CD4-positive, alpha-beta T cell treated with Interleukin-2 at 100 ng/mL for 4 hours (primary cell): ENCODE data around the gene NDRG4.
A peak's percentile ranks its signal among the peaks of the same experiment; 100 is the strongest.

Experiments used
- DNase-seq: peaks from one replicate; pipeline ENCODE4 v3.0.0-alpha.2; 2020; ENCODE audit warnings: low spot score

NDRG4 gene

DNA sequence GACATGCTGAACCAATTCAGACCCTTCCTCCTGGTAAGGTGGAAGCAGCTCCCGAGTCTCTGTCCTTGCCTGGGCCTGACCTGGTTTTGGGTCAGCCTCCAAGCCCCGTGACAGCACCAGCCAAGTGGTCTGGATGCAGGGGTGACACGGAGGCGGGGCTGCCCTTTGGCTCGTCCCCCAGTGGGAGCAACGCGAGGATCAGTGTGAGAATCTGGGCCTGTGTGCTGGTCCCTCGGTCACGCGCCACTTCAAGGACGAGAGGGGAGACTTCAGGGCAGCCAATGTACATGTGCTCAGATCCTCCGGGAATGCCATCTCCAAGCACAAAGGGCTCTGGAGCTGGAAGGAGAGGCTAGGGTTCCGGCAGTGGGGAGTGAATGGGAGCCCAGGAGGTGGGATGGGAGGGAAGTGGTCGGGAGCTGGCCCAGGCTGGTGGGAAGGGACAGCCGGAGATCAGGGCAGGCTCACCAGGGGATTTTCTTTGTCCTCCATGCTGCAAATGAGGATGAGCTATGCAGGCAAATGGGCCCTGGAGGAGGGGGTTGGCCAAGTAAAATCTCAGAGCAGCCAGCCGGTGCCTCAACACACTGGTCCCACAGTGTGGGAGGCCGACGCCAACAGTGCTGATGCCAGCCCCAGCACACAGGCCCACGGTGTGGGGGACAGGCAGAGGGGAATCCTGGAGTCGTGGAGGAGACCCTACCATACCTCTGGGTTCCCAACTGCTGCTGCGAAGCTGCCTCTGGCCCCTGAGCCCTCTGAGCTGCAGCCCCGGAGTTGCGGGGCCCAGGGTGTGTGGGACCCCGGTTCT is 4.2 kb upstream of the NDRG4 start:
- no peak for DNase-seq

DNA sequence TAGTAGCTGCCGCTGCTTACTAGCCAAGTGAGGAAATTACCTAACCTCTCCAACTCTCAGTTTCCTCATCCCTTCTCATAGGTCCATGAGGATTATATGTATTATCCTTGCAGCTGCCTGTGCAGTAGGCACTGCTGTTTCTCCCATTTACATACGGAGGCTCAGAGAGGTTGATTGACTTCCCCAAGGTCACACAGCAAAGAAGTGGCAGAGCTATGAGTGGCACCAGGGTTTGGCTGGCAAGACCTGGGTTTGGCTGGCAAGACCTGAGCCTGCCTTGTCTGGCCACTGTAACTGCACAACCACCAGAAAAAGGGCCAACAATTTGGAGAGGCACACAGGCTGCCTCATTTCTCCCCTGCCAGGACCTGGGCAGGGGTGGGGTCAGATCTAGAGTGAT is 2.5 kb upstream of the NDRG4 start:
- no peak for DNase-seq

DNA sequence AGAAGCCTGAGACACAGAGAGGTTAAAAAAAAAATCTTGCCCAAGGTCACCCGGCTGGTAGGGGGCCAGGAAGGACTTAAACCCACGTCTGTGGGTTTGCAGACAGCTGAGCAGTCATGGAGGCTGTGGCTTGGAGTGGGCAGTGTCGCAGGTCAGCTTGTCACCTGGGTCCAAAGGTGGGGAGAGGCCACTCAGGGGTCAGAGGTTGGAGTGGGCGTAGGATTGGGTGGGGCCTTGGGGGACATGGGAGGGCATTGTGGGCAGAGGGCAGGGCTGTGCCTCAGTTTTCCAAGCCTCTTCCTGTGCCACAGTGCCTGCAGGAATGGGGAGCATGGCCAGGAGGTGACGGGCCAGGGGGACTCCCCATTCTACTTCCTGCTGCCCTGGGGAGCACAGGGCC is 2.0 kb upstream of the NDRG4 start:
- no peak for DNase-seq

DNA sequence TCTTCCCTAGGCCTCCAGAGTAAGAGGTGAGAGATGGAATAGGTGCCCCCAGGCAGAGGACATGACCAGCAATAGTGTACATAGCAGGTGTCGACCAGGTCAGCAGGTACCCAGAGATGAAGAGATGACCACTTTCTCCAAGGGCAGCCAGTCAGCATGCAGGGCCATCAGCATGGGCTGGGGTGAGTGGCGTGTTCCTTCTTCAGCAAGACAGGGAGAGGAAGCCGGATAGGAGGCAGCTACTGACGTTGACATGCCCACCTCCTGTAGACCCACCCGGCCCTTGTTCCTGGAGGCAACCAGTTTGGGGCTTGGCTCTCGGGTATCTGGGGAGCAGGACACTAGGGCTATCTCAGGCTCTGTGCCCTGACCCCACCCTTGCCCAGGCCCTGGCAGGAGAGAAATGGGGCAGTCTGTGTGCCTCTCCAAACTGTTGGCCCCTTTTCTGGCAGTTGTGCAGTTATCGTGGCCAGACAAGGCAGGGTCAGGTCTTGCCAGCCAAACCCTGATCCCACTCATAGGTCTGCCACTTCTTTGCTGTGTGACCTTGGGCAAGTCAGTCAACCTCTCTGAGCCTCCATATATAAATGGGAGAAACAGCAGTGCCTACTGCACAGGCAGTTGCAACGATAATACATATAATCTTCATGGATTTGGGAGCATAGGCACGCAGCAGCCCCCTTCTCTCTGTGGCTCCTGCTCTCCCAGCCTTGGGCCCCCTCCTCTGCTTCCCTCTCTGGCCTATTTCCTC is 1.4 kb upstream of the NDRG4 start:
- DNase-seq = no peak

DNA sequence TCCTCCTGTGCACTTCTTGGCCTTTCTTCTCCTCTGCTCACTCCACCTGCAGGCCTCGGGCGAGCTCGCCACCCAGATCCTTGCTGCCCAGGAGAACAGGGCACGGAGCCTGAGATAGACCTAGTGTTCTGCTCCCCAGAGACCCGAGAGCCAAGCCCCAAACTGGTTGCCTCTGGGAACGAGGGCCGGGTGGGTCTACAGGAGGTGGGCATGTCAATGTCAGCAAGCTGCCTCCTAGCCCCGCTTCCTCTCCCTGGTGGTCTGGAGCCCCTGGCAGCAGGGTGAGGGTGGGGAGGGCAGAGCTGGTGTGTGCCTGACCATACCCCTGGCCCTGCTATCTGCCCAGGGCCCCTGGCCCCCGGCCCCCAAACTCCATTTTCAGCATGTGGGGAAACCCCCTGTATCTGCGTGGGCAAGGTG is 841 bp upstream of the NDRG4 start:
- no peak for DNase-seq

DNA sequence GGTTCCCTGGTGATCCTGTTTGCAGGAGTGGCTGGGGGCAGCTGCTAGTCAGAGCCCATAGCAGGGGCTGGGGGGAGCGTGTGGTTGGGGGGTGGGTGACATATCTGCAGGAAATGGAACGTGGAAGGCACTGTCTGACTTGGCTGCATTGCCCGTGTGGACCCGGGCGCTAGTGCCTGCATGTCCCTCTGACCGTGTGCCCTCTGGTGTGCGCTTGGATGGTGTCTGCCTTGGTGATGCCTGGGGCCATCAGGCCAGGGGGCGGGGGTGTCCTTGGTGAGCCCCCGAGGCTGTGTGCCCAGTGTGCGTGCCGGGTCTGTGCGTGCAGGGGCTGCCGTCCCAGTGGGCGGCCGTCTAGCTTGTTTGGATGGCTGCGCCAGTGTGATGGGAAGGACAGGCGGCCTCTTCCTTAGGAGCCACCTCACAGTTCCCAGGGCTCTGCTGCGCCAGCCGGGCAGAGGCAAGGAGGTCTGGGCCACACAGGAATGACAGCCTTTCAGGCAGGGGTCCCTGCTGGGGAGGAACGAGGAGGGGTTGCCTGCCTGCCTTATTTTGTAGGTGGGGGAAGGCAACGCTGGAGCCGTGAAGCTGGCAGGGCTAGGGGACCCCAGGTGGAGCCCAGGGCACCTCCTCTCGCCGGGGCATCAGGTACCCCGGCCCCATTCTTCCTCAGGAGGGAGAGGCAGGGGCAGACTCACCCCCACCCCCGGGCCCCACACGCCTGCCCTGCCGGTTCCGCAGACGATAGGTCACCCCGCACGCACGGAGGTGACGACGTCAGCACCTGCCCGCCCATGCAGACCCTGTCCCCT is 693 bp downstream of the NDRG4 start:
- DNase-seq = no peak

DNA sequence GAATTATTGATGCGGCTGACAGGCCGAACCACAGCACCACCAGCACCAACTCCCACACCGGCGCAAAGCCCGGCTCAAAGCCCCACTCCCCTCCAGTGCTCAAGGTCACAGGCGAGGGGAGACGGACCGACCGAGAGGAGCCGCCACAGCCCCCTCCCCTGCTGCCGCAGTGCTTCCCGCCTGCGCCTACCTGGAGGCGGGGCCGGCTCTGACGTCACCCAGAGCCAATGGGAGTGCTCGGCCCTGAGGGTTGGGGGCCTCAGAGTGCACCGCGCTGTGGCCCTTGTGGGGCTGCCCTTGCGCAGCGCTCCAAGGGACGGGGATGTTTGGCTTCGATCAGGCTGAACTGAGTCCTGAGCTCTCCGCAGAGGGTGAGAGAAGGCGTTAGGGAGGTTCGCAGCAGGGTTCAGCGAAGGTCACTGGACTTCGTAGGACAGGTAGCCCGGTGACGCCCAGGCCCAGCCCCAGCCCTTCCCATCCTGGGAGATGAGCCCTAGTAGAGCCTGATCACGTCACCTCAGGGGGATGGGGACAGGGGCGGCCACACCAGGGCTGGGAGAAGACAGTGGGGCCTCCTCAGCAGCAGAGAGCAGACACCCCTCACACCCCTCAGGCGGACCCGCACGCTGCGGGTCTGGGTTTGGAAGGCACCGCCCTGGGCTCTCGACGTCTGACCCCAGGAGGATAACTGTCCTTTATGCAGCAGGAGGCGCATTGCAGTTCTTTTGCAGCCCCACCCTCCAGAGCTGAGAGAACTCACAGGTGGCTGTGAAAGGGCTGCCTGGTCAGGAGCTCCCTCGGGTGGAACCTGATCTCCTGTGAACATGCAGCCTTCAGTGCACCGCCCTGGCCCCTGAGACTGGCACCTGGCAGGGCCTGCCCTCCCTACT is 1.5 kb downstream of the NDRG4 start:
- DNase-seq = peak; percentile 13

DNA sequence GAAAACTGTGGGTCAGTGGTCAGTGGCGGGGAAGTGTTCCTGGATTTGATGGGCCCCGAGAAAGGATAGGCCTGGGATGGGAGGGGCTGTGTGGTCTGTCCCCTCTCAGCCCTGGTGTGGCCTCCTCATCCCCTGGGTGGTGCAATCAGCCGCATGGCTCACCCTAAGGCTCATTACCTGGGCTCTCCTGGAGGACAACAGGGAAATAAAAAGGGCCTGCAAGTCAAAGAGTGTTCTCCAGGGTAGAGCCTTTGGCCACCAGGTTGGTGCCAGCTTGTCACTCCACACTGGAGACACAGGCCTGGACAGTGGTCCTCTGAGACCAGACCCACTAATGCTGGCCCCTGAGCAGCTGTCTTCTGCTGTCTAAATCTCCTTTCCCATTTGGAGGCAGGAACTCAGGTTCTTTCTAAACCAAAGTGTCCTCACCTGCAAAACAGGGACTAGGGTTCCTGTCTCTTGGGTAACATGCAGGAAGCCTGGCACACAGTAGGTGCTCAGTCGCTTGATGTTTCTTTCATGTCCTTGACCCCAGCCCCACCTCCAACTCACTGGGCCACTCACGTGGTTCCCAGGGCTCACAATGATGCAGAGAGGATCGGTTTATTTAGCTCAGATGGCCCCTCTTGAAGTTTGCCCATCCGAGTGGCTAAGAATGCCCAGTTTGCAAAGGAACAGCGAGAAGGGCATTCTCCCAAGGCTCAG is 2.4 kb downstream of the NDRG4 start:
- no peak for DNase-seq

DNA sequence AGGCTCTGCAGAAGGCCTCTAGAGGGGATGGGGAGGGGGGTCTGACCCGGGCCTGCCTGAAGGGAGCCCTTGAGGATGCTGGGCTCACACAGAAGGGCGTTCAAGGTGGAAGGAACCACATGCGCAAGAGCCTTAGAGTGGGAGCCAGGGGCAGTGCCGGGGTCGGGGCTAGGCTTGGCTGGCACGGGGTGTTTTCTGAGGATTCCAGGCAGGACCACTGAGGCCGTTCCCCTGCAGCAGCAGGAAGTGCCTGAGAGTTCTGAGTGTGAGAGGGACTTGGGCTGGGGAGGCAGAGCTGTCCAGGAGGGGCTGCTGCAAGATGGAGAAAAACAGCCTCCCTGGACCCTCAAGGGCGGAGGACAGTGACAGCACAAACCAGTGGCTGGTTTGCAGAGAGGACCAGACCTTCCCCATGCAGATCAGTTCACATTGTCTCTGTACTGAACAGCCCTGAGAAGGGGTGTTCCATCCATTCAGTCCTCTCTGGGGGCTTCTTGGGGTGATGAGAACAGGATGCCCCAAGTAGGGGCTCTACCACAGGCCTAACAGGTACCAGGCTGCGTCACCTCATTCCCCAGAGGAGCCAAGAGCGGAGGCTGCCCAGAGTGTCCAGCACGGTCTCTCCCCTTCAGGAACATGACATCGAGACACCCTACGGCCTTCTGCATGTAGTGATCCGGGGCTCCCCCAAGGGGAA is 3.4 kb downstream of the NDRG4 start:
- no peak for DNase-seq

DNA sequence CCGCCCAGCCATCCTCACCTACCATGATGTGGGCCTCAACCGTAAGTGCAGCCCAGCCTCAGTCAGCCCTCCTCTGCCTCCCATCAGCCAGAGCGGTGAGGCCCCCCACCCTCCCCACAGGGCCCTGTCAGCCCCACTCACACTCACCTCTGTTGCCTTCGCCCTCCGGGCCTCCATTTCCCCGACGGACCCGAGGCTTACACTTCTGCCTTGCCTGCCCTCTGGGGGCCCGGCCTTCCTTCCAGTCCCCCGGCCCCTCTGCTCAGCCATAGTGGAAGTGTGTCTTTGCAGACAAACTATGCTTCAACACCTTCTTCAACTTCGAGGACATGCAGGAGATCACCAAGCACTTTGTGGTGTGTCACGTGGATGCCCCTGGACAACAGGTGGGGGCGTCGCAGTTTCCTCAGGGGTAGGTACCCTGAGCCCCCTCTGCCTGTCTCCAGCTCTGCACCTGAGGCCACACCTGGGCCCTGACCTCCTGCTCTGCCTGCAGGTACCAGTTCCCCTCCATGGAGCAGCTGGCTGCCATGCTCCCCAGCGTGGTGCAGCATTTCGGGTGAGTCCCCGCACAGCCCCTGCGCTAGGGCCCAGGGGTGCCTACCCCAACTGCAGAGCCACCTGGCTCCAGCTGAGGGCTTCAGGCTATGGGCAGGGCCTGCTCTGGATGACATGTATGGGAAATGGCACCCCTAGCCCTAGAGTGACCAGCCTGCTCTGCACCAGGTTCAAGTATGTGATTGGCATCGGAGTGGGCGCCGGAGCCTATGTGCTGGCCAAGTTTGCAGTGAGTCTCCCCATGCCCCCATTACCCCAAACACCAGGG is 4.1 kb downstream of the NDRG4 start:
- no peak for DNase-seq

DNA sequence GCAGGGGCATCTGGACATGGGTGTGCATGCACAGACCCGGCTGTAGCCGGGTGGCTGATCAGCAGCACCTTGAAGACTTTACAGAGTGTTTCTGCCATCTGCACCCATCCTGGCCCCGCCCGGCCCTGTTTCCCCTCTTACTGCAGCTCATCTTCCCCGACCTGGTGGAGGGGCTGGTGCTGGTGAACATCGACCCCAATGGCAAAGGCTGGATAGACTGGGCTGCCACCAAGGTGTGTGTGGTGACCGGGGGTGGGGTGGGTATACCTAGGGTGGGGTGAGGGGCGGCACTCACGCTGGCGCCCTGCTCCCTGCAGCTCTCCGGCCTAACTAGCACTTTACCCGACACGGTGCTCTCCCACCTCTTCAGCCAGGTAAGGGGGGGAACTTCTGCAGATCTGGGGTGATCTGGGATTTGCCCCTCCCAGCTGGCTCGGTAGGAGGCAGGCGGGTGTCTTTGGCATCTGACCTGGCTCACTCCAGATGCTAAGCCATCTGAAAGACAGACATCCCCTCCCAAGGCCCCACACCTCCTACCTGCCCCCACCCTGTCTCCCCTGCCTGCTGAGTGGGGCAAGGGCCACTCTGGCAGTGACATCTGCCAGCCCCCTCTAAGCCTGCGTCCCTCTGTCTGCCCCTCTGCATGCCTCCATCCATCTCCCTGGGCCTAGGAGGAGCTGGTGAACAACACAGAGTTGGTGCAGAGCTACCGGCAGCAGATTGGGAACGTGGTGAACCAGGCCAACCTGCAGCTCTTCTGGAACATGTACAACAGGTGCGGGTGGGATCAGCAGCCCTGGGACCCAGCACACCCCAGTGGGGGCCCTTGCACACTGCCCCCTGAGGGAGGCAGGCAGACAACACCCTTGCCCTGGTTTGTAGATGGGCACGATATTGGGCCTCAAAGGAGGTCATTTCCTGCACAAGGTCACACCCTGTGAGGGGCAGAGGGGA is 6.6 kb downstream of the NDRG4 start:
- DNase-seq = no peak

DNA sequence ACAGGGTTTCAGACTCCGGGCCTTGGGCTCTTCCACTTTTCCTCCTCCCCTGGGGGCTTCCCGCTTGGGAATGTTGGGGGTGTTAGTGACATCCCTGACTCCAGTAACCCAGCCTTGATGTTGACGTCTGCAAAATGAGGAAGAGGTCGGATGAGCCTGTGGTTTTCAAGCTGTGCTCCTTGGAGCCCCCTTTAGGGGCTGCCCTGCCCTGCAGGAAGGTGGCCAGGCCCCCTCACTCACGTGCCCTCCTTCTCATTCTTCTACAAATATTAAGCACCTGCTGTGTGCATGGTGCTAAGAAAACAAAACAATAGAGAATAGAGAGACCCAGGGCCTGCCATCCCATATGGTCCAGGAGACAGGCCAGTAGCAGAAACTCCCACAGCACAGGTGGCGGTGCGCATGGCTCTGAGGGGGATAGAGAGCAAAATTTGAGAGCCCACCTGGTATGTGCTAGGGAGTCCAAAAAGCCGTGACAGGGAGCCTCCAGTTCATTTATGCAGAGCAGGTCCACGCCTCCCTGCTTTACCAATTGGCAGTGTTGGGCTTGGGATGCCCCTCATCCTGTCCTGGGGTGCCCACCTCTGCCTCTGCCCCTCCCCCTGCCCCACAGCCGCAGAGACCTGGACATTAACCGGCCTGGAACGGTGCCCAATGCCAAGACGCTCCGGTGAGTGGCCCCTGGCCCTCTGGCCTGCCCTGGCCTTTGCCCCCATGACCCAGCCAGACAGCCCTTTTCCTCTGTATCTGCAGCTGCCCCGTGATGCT is 7.4 kb downstream of the NDRG4 start:
- DNase-seq = no peak

DNA sequence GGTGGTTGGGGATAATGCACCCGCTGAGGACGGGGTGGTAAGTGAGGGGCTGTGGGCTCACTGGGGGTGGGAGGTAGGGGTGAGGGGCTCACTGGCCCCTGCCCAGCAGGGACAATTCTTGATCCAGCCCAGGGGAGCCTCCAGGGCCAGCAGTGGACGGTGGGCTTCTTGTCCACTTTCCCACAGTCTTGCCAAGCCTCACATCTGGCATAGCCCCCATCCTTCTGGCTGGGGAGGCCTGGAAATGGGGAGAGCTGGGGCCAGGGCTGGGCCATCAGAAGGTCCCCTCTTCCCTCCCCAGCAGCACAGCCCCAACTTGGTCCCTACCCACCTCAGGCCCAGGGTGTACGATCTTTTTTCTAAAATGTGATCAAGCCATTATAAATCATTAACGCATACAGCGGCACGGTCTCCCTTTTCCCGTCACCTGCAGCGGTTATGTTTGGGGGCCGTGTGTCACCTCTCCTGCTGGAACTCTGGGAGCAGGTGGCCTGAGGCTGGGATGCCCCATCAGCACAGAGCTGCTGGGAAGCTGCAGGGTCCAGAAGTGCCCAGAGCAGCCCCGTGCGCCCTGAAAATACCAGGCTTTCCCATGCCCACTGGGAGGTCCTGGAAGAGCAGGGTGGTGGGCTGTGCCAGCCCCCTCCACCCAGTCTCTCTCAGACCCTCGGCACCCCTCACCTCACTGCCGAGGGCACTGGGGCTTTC is 8.2 kb downstream of the NDRG4 start:
- DNase-seq = no peak

DNA sequence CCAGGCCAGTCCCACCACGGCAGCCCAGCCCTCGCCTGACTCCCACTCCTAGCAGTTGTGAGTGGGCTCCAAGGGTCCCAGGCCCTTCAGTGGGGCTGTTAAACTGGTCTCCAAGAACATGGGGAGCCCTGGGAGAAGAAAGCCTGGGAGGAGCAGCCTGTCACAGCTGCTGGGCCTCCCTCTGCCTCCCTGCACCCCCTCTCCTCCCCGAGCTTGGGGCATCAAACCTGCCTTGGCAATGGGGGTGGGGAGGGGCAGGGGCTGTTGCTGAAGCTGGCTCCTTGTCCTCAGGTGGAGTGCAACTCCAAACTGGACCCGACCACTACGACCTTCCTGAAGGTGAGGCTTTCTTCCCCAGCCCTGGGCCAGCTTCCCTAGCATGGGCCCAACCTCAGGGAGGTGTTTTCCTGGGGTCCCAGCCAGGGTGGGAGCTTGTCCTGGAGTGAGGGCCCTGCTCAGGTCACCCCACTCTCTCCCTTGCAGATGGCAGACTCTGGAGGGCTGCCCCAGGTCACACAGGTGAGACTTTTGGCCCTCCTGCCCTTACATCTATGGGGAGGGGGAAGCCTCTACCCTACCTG is 8.8 kb downstream of the NDRG4 start:
- DNase-seq = no peak

DNA sequence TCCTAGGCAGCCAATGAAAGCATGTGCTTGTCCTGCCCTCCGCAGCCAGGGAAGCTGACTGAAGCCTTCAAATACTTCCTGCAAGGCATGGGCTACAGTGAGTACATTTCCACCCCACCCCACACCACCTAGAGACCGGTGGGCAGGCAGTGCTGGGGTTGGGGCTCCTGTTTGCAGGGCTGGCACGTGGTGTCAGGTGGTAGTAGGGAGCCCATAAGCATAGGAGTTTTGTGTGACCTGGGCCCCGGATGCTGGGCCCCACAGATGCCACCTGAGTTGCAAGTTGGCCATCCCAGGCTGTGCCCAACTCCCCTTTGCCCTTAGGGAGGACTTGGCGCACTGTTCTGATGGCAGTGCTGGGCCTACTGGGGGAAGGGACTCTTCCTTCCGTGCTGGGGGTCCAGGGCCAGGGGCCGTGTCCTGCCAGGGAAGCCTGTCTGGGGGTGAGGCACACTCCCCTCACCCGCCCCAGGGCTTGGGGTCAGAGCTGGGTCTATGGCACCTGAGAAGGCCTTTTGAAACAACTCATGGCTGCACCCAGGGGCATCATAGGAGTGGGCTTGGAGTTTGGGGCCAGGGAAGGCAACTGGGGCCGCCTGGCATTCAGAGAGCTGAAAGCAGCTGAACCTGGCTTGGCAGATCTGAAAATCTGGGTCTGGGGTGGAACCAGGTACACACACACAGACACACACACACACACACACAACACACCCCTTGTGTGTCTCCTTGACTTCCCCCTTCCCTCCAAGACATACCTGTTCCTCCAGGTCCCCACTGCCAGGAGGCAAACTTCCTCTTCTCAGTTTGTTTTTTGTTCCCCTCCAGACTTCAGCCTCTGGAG is 9.5 kb downstream of the NDRG4 start:
- DNase-seq = no peak
